Keratinocyte (primary cell): ENCODE results near the gene NIPSNAP2. TPM values are rescaled to one million over a fixed set of nuclear protein-coding genes. Genes with fewer than 3 reads are reported as not detected.

Experiments
- DNase-seq: peaks from one replicate; pipeline ENCODE4 v3.0.0-alpha.2; 2011; ENCODE audit warnings: low read depth, missing footprints, low spot score
- FAIRE-seq: peaks from 2 replicates; lab custom pipeline; 2011; peaks lifted over from hg19 to GRCh38; lab: Jason Lieb, UNC
- H2AFZ ChIP-seq: 2 replicates; pipeline ENCODE4 v1.6.0; 2012; ENCODE audit warnings: low read length, control low read depth, inconsistent platforms; ENCODE audit not compliant: control insufficient read depth
- H3K27ac ChIP-seq: 2 replicates; pipeline ENCODE4 v1.5.1; 2011; ENCODE audit warnings: low read length; ENCODE audit not compliant: control insufficient read depth, insufficient read depth
- H3K27me3 ChIP-seq: 3 replicates; pipeline ENCODE4 v1.6.0; 2011; ENCODE audit warnings: low read length; ENCODE audit not compliant: control insufficient read depth, insufficient read depth; ENCODE audit errors: extremely low read depth
- H3K36me3 ChIP-seq, 2 experiments: 2 replicates in 1 of 2; 3 replicates in 1 of 2; pipeline ENCODE4 v1.5.1; 2011; ENCODE audit warnings: low read length in 2 of 2, mild to moderate bottlenecking in 1 of 2; ENCODE audit not compliant: control insufficient read depth in 2 of 2, insufficient read depth in 2 of 2; ENCODE audit errors: extremely low read depth in 1 of 2
- H3K4me1 ChIP-seq: 3 replicates; pipeline ENCODE4 v1.5.1; 2011; ENCODE audit warnings: low read length; ENCODE audit not compliant: control insufficient read depth, insufficient read depth; ENCODE audit errors: extremely low read depth
- H3K4me2 ChIP-seq: 3 replicates; pipeline ENCODE4 v1.6.0; 2011; ENCODE audit warnings: low read depth, low read length; ENCODE audit not compliant: control insufficient read depth, insufficient read depth; ENCODE audit errors: extremely low read depth
- H3K4me3 ChIP-seq, 3 experiments: fragments of 200-600 bp in 1 of 3; sonication (generic) in 1 of 3; 2 replicates in 2 of 3; 3 replicates in 1 of 3; pipeline ENCODE4 v1.5.1; 2011 to 2016; ENCODE audit warnings: low read length in 3 of 3, mild to moderate bottlenecking in 3 of 3, control low read depth in 2 of 3, inconsistent platforms in 1 of 3, low read depth in 1 of 3, mixed read lengths in 1 of 3, mixed run types in 1 of 3, moderate library complexity in 1 of 3; ENCODE audit not compliant: control insufficient read depth in 2 of 3, insufficient read depth in 2 of 3; ENCODE audit errors: extremely low read depth in 1 of 3
- H3K79me2 ChIP-seq: 2 replicates; pipeline ENCODE4 v1.6.0; 2012; ENCODE audit warnings: low read length; ENCODE audit not compliant: control insufficient read depth, insufficient read depth
- H3K9ac ChIP-seq: 3 replicates; pipeline ENCODE4 v1.6.0; 2011; ENCODE audit warnings: low read length; ENCODE audit not compliant: control insufficient read depth, insufficient read depth; ENCODE audit errors: extremely low read depth
- H3K9me1 ChIP-seq: 3 replicates; pipeline ENCODE4 v1.6.0; 2011; ENCODE audit warnings: low read length; ENCODE audit not compliant: control insufficient read depth, insufficient read depth; ENCODE audit errors: extremely low read depth
- H3K9me3 ChIP-seq: 2 replicates; pipeline ENCODE4 v1.5.1; 2012; ENCODE audit warnings: low read depth, low read length; ENCODE audit not compliant: control insufficient read depth
- H4K20me1 ChIP-seq: 3 replicates; pipeline ENCODE4 v1.6.0; 2011; ENCODE audit warnings: low read length; ENCODE audit not compliant: control insufficient read depth, insufficient read depth; ENCODE audit errors: extremely low read depth
- CTCF ChIP-seq, 3 experiments: IDR thresholded peaks in 1 of 3; conservative IDR thresholded peaks in 1 of 3; optimal IDR thresholded peaks in 1 of 3; 2 replicates in 2 of 3; 3 replicates in 1 of 3; pipeline versions ENCODE3 to v1.5.1; 2011; ENCODE audit warnings: low read length in 3 of 3, mild to moderate bottlenecking in 3 of 3, moderate library complexity in 2 of 3, control low read depth in 1 of 3, inconsistent platforms in 1 of 3; ENCODE audit not compliant: insufficient read depth in 2 of 3; ENCODE audit errors: extremely low read depth in 1 of 3
- EZH2 ChIP-seq: IDR thresholded peaks from one replicate; pipeline ENCODE4 v1.6.1; 2012; ENCODE audit warnings: inconsistent platforms, mild to moderate bottlenecking, low read length, moderate library complexity
- dilution Hi-C: fragments of 300-500 bp; cut with MboI; formaldehyde crosslinking; loops from one replicate; pipeline ENCODE4 v1.7.0; 2020; ENCODE audit warnings: low sequenced_read_pairs; ENCODE audit not compliant: extremely low pct_ligation_motif_present
- polyA plus RNA-seq, 5 experiments: library from polyadenylated mRNA; depleted of rRNA in 3 of 5; stranded (reverse) in 3 of 5; stranded (forward) in 1 of 5; unstranded in 1 of 5; fragments of >200 nt; gene quantifications; 1 replicate in 1 of 5; 2 replicates in 3 of 5; 3 replicates in 1 of 5; pipeline versions ENCODE4 v1.2.1 to v1.2.3, GENCODE V29; 2011 to 2012; ENCODE audit warnings: missing spikeins in 2 of 5, low read depth in 1 of 5, low replicate concordance in 1 of 5

Gene NIPSNAP2
- polyA plus RNA-seq, 1 donor (not counting 4 experiments of a cell fraction or from before 2014, with no cell fraction given) = 64.7 TPM

GRCh38 chr7:55939514-55940123 is 24.8 kb upstream of the NIPSNAP2 start:
- Histone ChIP-seq H3K36me3 (no peaks in the 10 kb centered on the region), H2AFZ (no peak overlapping the region), H3K9ac (no peak overlapping the region), H3K27me3 (no peaks in the 10 kb centered on the region), H3K4me3 (no peak overlapping the region), H3K4me1 (no peaks in the 10 kb centered on the region), H3K9me1 (no peaks in the 10 kb centered on the region), H4K20me1 (no peaks in the 10 kb centered on the region), H3K4me2 (no peak overlapping the region), H3K9me3 (peaks cover 4% of the 10 kb centered on the region), H3K27ac (no peak overlapping the region), H3K79me2 (no peaks in the 10 kb centered on the region)
- DNase-seq (no peak), FAIRE-seq (no peak)
- dilution Hi-C loops = no loop called here
- TF ChIP-seq CTCF (optimal IDR thresholded peaks at IDR 0.05 in 1 of 3, IDR thresholded peaks at IDR 0.05 in 1 of 3, conservative IDR thresholded peaks at IDR 0.05 in 1 of 3; ENCODE audit: extremely low read depth in 1 of 3, insufficient read depth in 2 of 3, low read length in 3 of 3) (no peak), EZH2 (no peak)

DNA sequence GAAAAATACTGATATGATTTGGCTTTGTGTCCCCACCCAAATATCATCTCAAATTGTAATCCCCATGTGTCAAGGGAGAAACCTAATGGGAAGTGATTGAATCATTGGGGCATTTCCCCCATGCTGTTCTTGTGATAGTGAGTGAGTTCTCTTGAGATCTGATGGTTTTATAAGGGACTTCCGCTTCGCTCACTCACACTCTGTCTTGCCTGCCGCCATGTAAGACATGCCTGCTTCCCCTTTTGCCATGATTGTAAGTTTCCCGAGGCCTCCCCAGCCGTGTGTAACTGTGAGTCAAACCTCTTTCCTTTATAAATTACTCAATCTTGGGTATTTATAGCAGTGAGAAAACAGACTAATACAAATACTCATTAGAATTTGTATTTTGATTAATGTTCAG is 17.8 kb upstream of the NIPSNAP2 start:
- Histone ChIP-seq H3K27ac (no peak overlapping the region), H3K4me3 (no peak overlapping the region), H2AFZ (no peak overlapping the region), H3K79me2 (no peaks in the 10 kb centered on the region), H3K4me2 (no peak overlapping the region), H3K36me3 (no peaks in the 10 kb centered on the region), H3K9me1 (no peaks in the 10 kb centered on the region), H3K9ac (no peak overlapping the region), H3K4me1 (no peaks in the 10 kb centered on the region), H3K9me3 (no peaks in the 10 kb centered on the region), H4K20me1 (no peaks in the 10 kb centered on the region), H3K27me3 (no peaks in the 10 kb centered on the region)
- DNase-seq = no peak
- FAIRE-seq = no peak
- TF ChIP-seq EZH2 = no peak
- TF ChIP-seq CTCF (optimal IDR thresholded peaks at IDR 0.05 in 1 of 3, IDR thresholded peaks at IDR 0.05 in 1 of 3, conservative IDR thresholded peaks at IDR 0.05 in 1 of 3; ENCODE audit: extremely low read depth in 1 of 3, insufficient read depth in 2 of 3, low read length in 3 of 3) = no peak
- dilution Hi-C loops = no loop called here
